ENCODE measurements around the gene DPP7.
A peak's percentile ranks its signal among the peaks of the same experiment; 100 is the strongest.
"Not testable (repeated sequence)": the region's sequence is repeated elsewhere in the genome, so short reads cannot be mapped to it uniquely, and the experiment has no call there.

DPP7 gene

DNA sequence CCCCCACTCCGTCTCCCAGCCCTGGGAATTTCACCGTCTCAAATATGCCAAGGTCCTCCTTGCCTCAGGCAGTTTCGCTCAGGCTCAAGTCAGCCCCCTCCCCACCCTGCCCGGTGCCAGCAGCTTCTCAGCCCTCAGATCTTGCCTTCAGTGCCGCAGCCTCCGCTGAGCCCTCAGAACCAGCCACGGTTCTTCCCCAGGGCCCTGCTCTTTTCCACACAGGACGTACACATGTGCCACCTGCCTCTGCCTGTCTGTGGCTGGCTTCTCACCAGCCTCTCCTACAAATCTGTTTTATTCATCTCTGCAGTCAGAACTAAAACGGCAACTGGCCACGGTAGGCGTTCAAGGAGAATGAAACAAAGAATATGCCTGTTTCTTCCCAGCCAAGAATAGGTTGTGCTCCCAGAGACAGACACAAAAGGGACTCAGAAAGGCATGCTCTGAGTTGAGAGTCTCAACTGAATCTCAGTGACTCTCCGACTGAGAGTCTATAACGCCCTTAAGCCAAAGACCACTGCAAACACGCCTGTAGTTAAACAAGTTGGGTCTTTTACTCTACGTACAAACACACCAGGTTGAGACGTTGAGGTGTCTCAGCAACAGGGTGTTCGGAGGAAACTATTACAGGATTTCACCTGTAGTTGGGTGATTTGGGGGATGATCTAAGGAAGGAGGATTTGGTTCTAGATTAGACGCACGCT is 13.8 kb upstream of the DPP7 start:
- peak overlapping the region; percentile 78 for H3K4me3 ChIP-seq (ENCODE audit: low read depth, low read length)
- no peak for DNase-seq (ENCODE audit: low read depth)
- TF ChIP-seq, protein P1, sequence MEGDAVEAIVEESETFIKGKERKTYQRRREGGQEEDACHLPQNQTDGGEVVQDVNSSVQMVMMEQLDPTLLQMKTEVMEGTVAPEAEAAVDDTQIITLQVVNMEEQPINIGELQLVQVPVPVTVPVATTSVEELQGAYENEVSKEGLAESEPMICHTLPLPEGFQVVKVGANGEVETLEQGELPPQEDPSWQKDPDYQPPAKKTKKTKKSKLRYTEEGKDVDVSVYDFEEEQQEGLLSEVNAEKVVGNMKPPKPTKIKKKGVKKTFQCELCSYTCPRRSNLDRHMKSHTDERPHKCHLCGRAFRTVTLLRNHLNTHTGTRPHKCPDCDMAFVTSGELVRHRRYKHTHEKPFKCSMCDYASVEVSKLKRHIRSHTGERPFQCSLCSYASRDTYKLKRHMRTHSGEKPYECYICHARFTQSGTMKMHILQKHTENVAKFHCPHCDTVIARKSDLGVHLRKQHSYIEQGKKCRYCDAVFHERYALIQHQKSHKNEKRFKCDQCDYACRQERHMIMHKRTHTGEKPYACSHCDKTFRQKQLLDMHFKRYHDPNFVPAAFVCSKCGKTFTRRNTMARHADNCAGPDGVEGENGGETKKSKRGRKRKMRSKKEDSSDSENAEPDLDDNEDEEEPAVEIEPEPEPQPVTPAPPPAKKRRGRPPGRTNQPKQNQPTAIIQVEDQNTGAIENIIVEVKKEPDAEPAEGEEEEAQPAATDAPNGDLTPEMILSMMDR (IDR thresholded peaks at IDR 0.05; ENCODE audit: insufficient read depth, low read depth, low read length, missing control alignments), result no peak

DNA sequence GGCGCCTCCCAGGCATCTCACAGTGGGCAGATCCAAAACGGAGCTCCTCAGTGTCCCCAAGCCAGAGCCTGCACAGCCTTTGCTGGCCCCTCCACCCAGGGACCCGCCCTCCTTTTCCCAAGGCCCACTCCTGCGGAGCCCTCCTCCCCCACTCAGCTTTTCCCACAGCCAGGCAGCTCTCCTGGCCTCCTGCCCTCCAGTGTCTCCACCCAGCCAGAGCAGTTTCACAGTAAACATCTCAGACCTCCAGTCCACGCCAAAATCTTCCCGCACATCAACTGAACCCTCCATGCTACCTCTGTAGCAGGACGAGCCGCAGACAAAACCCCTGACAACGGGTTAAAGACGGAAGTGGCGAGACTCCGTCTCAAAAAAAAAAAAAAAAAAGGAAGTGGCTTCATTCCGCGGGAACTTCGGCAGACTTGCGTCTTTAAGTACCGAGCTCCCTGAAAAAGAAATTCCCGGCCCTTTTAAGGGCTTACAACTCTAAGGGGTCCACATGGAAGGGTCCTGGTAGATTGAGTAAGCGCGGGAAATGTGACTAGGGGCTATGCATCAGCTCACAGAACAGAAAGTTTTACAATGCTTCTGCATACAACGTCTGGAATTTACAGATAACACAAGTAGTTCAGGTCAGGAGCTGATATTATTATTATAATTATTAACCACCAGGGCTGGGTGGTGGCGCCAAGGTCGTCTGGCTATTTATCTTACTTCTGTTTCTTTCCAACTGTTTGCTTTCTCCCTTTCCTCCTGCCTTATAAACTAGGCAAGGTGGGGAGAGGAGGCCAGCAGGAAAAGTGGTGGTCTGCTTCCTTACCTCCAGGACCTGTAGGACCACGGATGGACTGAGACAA is 13.0 kb upstream of the DPP7 start:
- TF ChIP-seq, protein P1 (IDR thresholded peaks at IDR 0.05; ENCODE audit: insufficient read depth, low read depth, low read length, missing control alignments), result no peak
- H3K4me3 ChIP-seq (ENCODE audit: low read depth, low read length), result peak overlapping the region; percentile 78
- DNase-seq (ENCODE audit: low read depth), result peak; percentile 74

- TF ChIP-seq, protein P1 (IDR thresholded peaks at IDR 0.05; ENCODE audit: insufficient read depth, low read depth, low read length, missing control alignments), result no peak
- peak; percentile 55 for DNase-seq (ENCODE audit: low read depth)
- peak overlapping the region; percentile 78 for H3K4me3 ChIP-seq (ENCODE audit: low read depth, low read length)
Observed at GRCh38 chr9:137126786-137127185, 12.3 kb upstream of the DPP7 start.

DNA sequence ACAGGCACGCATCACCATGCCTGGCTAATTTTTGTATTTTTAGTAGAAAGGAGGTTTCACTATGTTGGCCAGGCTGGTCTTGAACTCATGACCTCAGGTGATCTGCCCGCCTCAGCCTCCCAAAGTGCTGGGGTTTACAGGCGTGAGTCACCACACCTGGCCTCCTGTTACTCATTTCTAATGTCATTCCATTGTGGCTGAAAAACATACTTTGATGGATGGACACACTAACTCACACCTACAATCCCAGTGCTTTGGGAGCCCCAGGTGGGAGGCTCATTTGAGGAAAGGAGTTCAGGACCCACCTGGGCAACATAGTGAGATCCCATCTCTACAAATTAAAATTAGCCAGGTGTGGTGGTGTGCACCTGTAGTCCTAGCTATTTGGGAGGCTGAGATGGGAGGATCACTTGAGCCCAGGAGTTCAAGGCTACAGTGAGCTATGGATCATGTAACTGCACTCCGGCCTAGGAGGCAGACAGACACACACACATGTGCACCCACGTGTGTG is 9.5 kb upstream of the DPP7 start:
- not testable (repeated sequence) for H3K4me3 ChIP-seq (ENCODE audit: low read depth, low read length); DNase-seq (ENCODE audit: low read depth)

DNA sequence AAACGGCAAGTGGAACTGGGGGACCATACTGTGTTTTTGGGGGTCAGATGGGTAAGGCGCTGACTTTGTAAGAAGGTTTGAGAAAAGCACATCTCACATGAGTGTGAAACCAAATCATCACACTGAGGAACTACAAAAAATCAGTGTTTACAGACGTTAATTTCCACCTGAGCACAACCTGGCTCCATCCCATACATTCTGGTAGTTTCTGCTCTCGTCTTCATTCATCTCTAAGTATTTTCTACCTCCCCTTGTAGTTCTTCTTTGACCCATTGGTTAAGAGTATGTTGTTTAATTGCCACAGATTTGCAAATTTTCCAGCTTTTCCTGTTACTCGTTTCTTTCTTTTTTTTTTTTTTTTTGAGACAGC is 8.9 kb upstream of the DPP7 start:
- no peak overlapping the region for H3K4me3 ChIP-seq (ENCODE audit: low read depth, low read length)
- TF ChIP-seq, protein P1 (IDR thresholded peaks at IDR 0.05; ENCODE audit: insufficient read depth, low read depth, low read length, missing control alignments), result no peak
- DNase-seq (ENCODE audit: low read depth), result peak; percentile 91

DNA sequence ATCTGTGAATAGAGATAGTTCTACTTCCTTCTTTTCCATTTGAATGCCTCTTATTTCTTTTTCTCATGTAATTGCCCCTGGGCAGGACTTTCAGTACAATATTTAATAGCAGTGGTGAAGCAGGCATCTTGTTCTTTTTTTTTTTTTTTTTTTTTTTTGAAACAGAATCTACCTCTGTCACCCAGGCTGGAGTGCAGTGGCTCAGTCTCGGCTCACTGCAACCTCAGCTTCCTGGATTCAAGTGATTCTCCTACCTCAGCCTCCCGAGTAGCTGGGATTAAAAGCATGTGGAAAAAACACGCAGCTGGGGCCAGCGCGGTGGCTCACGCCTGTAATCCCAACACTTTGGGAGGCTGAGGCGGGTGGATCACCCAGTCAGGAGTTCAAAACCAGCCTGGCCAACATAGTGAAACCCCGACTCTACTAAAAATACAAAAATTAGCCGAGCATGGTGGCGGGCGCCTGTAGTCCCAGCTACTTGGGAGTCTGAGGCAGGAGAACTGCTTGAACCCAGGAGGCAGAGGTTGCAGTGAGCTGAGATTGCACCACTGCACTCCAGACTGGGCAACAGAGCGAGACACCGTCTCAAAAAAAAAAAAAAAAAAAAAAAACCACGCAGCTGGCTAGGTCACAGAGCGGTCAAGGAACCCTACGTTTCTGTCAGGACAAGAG is 8.4 kb upstream of the DPP7 start:
- peak; percentile 38 for DNase-seq (ENCODE audit: low read depth)

GRCh38 chr9:137121927-137122795 is 7.6 kb upstream of the DPP7 start:
- peak overlapping the region; percentile 0; the same call in 1 of the 2 replicates for H3K4me3 ChIP-seq (ENCODE audit: low read depth, low read length)
- DNase-seq (ENCODE audit: low read depth), result peak; percentile 58

More for the DNA sequence above, 8.4 kb upstream of the DPP7 start:
- H3K4me3 ChIP-seq (ENCODE audit: low read depth, low read length), result not testable (repeated sequence)

DNA sequence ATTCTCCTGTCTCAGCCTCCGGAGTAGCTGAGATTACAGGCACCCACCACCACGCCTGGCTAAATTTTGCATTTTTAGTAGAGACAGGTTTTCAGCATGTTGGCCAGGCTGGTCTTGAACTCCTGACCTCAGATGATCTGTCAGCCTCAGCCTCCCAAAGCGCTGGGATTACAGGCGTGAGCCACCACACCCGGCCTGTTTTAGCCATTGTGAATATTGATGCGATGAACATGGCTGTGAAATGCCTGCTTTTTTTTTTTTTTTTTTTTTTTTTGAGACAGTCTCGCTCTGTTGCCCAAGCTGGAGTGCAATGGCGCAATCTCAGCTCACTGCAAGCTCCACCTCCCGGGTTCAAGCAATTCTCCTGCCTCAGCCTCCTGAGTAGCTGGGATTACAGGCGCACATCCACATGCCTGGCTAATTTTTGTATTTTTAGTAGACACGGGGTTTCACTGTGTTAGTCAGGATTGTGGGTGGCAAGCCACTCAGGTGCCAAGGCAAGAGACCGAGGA is 3.6 kb upstream of the DPP7 start:
- H3K4me3 ChIP-seq (ENCODE audit: low read depth, low read length); DNase-seq (ENCODE audit: low read depth): not testable (repeated sequence)

Data from GM12865 (cell line).